ENCODE data around the gene FXR1. TPM values are rescaled to one million over a fixed set of nuclear protein-coding genes. Genes with fewer than 3 reads are reported as not detected.

The FXR1 gene
- total RNA-seq, 1 experiment from 2014 or later, result 245 TPM

DNA sequence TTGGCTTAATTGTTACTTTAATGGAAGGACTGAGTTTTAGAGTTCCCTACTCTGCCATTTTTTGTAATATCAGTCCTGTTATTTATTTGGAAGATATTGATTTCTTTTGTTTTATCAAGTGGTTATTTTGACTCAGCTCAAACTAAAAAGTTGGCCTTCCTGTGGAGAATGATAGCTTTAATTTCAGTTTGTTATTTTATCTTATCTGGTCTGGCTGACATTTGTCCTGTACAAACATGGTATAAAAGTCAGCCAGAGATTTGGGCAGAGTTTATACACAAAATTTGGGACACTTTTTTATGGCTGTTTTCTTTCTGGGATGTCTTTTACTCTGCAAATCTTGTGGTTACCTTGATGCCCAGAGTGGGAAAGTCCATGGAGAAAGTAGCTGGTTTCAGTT is 118.5 kb downstream of the FXR1 start:
- ATAC-seq (no peak), DNase-seq (ENCODE audit: low spot score) (no peak)
- peaks cover 14% of the 10 kb centered on the region; the same call in 1 of the 2 replicates for H3K9me3 Mint-ChIP-seq
- ChIA-PET CTCF (interaction anchor here (0.6 kb wide), 1 partner anchor 118 kb away, joined by 5 read pairs; the partner anchor contains the start of gene FXR1), POLR2A (interaction anchor here (1.2 kb wide), 1 partner anchor 26 kb away, joined by 3 read pairs; no protein-coding TSS in a partner anchor)
- H3K4me1 Mint-ChIP-seq, result no peaks in the 10 kb centered on the region
- no peaks in the 10 kb centered on the region for H3K27me3 Mint-ChIP-seq (ENCODE audit: low read depth)
- H3K4me3 Mint-ChIP-seq, result no peak overlapping the region
- TF ChIP-seq ZNF416 (CRISPR knock-in tag; IDR thresholded peaks at IDR 0.05) (no peak), NFYB (CRISPR knock-in tag; conservative IDR thresholded peaks at IDR 0.05; ENCODE audit: low read depth) (no peak), RORB (CRISPR knock-in tag; IDR thresholded peaks at IDR 0.05) (no peak)
- no peak overlapping the region for H3K27ac Mint-ChIP-seq
- no peaks in the 10 kb centered on the region for H3K36me3 Mint-ChIP-seq

Other genes starting within 250 kb of the FXR1 start
- 0.44 to 0.98 TPM in 2 of 3 replicates, not detected in the other for gene CCDC39, start 233.2 kb upstream of the FXR1 start, total RNA-seq (2021)
- gene DNAJC19, start 77.1 kb downstream of the FXR1 start, total RNA-seq (2021), result 65.7 to 81.1 TPM (median 67.9 TPM) in 3 replicates